Measurements from ENCODE around the gene B3GALNT2. TPM values are rescaled to one million over a fixed set of nuclear protein-coding genes. Genes with fewer than 3 reads are reported as not detected.

B3GALNT2 gene
- total and polyA plus RNA-seq, 2 of the 8 experiments (the other 6 are each of a cell fraction or from before 2014, with no cell fraction given) = 15.4 to 39.4 TPM

- no peak for TF ChIP-seq SP2 (IDR thresholded peaks at IDR 0.05; ENCODE audit: low read length)
- no peak for TF ChIP-seq SRF (IDR thresholded peaks at IDR 0.05; ENCODE audit: low read depth, low read length)
- TF ChIP-seq HDAC2 (IDR thresholded peaks at IDR 0.05; ENCODE audit: borderline replicate concordance in 1 of 2, low read depth in 2 of 2, low read length in 2 of 2) = no peak
- no peak for TF ChIP-seq JUND (IDR thresholded peaks at IDR 0.05; ENCODE audit: low read length)
Observed at GRCh38 chr1:235409042-235409820, 95.0 kb downstream of the B3GALNT2 start (continued).

All from H1 (cell line).